HG02623 (cell line): ENCODE measurements around the gene TBC1D1.

Experiments used
- ATAC-seq: cut with Tn5 transposase; IDR thresholded peaks from one replicate; pipeline ENCODE4 v1.9.1; 2021; ENCODE audit warnings: moderate library complexity; ENCODE audit not compliant: unreplicated experiment

Gene TBC1D1

GRCh38 chr4:38075370-38076152, 184.7 kb downstream of the TBC1D1 start:
- ATAC-seq = no peak

- no peak for ATAC-seq
Observed at GRCh38 chr4:38076153-38076669, 185.3 kb downstream of the TBC1D1 start.

DNA sequence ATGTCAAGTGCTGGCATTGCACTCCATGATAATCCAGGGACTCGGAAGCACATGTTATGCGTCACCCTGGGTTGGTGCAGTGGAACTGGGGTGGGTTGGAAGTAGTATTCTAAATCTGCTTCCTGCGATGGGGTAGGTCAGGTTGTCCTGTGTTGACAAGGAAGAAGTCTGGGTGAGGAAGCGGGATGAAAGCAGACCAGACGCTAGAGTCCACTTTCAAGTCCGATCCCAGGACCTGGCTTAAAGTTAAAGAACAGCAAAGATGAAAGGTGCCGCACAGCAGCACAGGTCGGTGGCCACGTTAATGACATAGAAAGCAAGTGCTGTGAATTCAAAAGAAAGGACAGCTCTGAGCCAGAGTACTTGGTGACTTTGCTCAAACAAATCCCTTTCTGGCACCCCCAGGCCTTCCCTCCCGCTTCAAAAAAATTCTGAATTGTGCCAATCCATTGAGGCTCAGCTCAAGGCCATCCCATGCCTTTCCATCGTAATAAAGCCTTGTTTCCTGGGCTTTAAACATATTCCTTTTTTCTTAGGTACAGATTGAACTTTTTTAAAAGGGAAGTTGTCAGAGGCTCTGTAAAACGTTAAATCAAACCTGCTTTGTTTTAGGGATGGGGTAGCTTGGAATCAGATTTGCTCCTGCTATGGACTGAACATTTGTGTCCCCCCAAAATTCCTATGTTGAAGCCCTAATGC, 187.1 kb downstream of the TBC1D1 start:
- ATAC-seq = no peak

DNA sequence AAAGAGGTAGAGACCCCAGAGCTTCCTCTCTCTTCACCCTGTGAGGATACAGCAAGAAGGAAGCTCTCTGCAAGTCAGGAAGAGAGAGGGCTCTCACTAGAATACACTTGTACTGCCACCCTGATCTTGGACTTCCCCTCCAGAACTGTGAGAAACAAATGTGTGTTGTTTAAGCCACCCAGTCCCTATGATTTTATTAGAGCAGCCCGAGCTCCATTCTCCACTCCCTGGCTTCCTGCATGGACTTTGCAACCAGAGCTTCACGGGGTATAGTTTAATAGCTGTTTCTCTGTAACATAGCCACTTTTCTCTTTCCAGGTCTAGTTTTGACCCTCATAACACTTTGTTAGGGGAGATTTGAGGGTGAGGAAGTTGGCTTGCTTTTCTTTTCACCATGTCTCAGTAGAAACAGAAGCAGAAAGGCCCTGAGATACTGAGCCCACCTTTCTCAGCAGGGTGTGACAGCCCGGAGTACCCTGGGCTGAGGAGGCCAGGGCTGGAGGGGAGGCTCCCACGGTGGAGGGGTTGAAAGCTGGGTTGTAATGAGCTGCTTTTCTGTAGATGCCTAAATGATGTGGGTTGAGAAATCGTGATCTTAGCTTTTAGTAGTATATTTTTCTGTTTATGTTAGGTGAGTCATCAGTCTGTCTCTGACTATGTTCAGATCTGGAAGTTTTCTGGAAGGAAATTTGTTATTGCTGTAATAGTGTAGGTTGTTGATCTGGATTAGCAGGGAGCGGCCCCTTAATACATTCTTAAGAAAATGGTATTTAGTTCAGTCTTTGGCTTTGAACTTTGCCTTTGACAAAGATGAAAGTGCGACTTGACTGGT, 187.9 kb downstream of the TBC1D1 start:
- no peak for ATAC-seq

GRCh38 chr4:38080061-38080974, 189.4 kb downstream of the TBC1D1 start:
- no peak for ATAC-seq

- no peak for ATAC-seq
Observed at GRCh38 chr4:38082021-38082420, 191.1 kb downstream of the TBC1D1 start.

DNA sequence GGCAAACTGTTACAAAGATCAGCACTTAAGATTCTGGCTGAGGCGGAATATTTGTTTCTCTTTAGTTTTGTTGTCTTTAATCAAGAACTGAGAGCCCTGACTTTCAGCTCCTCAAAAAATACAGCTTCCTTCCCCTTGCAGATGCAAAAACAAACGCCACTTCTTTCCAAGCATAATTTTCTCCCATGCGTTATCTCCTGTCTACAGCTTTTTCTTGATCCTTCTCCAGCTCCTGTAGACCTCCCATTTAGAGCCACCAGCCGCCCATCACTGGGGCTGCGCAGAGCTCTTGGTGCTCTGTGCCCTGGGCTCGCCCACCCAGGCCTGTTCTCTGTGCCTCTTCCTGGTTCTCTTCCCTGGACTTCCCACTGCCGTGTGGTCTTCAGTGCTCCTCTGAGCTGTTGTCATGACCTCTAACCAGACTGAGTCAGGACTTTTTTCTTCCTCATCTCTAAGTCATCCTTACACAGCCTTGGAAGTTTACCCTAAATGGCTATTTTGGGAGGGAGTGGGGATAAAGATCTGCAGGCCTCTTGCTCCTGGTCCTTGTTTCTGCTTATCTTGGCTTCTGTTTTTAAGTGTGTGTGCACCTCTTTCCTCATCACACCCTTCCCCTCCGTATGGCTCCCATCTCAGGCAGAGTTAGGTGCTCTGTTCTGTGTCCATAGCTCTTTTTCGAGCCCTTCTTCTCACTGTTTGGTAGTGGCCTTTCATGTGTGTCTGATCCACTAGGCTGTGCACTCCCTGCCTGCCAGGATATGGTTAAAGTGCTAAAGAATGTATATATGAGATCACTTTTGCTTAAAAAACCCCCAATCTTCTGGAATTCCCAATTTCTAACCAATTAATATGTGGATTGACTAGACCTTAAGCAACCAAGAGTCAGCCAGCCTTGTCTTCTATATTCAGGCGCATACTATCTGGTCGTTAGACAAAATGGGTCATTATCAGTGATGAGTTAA, 191.8 kb downstream of the TBC1D1 start:
- no peak for ATAC-seq

DNA sequence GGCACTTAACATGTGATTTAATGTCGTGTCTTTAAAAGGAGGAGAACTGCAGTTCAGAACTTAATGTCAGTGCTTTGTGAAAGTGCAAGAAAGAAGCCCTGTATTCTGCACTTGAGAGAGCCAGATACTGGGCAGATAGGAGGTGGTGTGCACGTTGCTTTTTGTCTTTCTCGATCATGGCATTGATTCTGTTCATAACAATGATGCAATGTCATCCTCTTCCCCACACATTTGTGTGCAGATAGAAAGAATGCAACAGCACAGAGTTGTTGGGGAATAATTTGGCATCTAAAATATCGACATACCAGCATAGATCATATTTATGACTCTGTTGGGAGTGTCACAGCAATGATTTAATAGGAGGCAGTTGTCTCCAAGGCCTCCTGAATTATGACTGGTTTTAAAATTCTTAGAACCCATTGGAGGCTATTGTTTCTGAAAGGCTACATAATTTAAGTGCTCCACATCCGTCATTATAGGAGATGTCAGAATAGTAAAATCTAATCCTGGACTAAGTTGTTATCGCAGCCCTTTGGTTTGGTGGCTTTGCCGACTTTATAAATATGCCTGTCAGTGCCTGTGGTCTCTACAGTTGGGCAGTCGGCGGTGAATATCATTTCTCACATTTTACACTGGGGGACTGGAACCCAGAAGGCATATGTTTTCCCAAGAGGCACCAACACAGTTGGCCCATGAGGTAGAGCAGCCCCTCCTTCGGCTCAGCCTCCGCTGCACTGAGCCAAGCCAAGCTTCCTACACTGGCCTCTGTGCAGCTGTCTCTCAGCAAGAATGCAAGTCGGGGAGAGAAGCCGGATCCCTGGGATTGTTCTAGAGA, 194.2 kb downstream of the TBC1D1 start:
- no peak for ATAC-seq

GRCh38 chr4:38085751-38086150, 194.9 kb downstream of the TBC1D1 start:
- no peak for ATAC-seq

GRCh38 chr4:38086151-38086848, 195.4 kb downstream of the TBC1D1 start:
- ATAC-seq = no peak

DNA sequence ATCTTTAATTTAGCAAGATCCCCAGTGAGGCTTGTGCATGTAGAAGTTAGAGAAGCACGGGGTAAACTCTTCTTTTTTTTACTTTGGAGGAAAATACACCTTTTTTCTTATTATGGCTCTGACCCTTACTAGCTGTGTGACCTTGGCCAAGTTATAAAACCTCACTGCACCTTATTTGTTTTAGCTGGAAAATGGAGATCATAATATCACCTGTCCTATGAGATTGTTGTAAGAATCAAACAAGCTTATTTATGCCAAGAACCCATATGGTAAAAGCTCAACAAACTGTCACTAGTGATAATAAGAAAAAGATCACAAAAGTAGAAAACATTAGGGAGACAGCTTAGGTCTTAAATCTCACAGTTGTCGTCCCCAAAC, 196.0 kb downstream of the TBC1D1 start:
- ATAC-seq = no peak

GRCh38 chr4:38088321-38088720, 197.4 kb downstream of the TBC1D1 start:
- no peak for ATAC-seq

DNA sequence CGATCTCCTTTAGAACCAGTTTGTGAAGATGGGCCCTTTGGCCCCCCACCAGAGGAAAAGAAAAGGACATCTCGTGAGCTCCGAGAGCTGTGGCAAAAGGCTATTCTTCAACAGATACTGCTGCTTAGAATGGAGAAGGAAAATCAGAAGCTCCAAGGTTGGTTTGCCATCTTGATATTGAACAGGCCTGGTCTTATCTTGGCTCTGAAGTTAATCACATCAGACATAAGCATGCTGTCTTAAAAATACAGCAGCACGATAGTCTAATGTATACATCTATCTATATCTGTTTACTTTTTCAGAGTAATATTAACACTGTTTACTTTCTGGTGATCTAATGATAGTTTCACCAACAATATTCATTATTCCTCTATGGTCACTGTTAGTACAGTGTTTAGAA, 199.1 kb downstream of the TBC1D1 start:
- no peak for ATAC-seq

DNA sequence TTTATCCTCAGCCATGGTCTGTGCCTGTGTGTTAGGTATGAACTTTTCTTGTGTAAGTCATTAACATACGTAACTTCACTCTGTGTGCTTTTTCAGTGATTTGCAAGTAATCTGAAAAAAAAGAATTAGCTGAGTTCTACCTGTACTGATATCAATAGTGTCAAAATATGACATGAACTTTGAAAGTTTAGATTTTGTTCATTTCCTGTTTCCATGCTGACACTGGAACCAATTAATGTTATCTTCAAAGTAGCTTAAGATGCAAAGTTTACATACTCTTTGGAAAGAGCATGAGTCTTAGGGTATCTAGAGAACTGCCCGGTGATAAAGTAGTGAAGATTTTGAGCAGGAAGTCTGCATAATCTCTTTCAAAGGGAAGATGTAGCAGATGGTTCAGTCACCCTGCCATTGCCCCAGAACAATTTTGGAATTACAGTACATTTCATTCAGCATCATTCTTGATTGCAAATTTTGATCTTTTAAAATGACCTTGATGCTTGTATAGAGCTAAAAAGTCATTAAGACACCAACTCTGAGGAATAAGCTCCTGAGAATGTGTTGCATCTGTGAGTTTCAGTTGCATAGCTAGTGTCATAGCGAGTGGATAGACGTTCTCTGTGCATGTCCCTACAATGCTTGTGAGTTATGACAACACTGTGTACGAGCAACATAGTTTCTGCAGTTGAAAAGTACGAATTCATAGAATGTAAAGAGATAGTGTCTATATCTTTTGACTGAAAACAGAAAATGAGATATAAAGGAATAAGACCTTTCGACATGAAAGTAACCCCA, 199.8 kb downstream of the TBC1D1 start:
- no peak for ATAC-seq

DNA sequence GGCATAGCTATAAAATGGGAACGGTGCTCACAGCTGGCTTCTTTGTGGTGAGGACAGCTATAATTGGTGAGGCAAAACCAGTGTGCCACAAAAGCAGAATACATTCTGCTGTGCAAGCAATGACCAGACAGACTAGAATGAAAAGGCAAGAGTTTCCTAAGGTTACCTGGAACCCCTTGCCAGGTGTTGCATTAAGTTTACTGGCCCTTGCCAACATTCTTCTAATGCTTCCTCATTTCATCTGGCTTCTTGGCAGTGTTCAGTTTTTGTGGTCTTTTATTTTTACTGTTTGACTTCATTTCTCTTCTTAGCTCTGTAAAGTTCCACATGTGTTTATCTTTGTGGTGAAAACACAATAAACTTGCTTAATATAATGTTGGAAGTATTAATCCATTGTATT, 200.8 kb downstream of the TBC1D1 start:
- no peak for ATAC-seq

- ATAC-seq = no peak
Observed at GRCh38 chr4:38092701-38093100, 201.8 kb downstream of the TBC1D1 start.

- no peak for ATAC-seq
Observed at GRCh38 chr4:38094419-38094818, 203.5 kb downstream of the TBC1D1 start.
